Effector memory CD4-positive, alpha-beta T cell (primary cell): ENCODE data around the gene NVL.

Experiments used
- DNase-seq, 3 donors: peaks; one replicate each; pipeline ENCODE4 v3.0.0-alpha.2; 2020
- H3K27ac ChIP-seq: 2 replicates; pipeline ENCODE4 v1.7.0; 2013; ENCODE audit warnings: mild to moderate bottlenecking, low read length, moderate library complexity; ENCODE audit not compliant: insufficient read depth, poor library complexity, severe bottlenecking
- H3K27me3 ChIP-seq: replicated peaks from 2 replicates; pipeline ENCODE4 v1.7.0; 2013; ENCODE audit warnings: mild to moderate bottlenecking, low read length; ENCODE audit not compliant: insufficient read depth, control insufficient read depth, poor library complexity, severe bottlenecking
- H3K36me3 ChIP-seq: 2 replicates; pipeline ENCODE4 v1.7.0; 2013; ENCODE audit warnings: mild to moderate bottlenecking, low read length, moderate library complexity; ENCODE audit not compliant: control insufficient read depth, insufficient read depth
- H3K4me1 ChIP-seq: 2 replicates; pipeline ENCODE4 v1.7.0; 2013; ENCODE audit warnings: low read length, mild to moderate bottlenecking; ENCODE audit not compliant: control insufficient read depth, insufficient read depth, poor library complexity, severe bottlenecking
- H3K4me3 ChIP-seq: 2 replicates; pipeline ENCODE4 v1.7.0; 2013; ENCODE audit warnings: low read length, low read depth, mild to moderate bottlenecking; ENCODE audit not compliant: insufficient read depth, poor library complexity, severe bottlenecking
- H3K9me3 ChIP-seq: 2 replicates; pipeline ENCODE4 v1.7.0; 2013; ENCODE audit warnings: mild to moderate bottlenecking, low read length, moderate library complexity; ENCODE audit not compliant: control insufficient read depth

NVL gene

GRCh38 chr1:224292419-224292818 is 37.6 kb downstream of the NVL start:
- Histone ChIP-seq H3K27me3 (no peaks in the 10 kb centered on the region), H3K4me1 (no peaks in the 10 kb centered on the region), H3K9me3 (no peaks in the 10 kb centered on the region), H3K27ac (no peak overlapping the region), H3K36me3 (peaks cover 53% of the 10 kb centered on the region), H3K4me3 (no peak overlapping the region)
- DNase-seq = no peak

- no peaks in the 10 kb centered on the region for H3K4me1 ChIP-seq
- DNase-seq = no peak
- H3K27ac ChIP-seq = no peak overlapping the region
- no peaks in the 10 kb centered on the region for H3K27me3 ChIP-seq
- no peaks in the 10 kb centered on the region for H3K9me3 ChIP-seq
- no peak overlapping the region for H3K4me3 ChIP-seq
- H3K36me3 ChIP-seq = peaks cover 43% of the 10 kb centered on the region
Measured at GRCh38 chr1:224289396-224289795, 40.6 kb downstream of the NVL start.

- H3K27ac ChIP-seq = no peak overlapping the region
- no peaks in the 10 kb centered on the region for H3K27me3 ChIP-seq
- H3K4me1 ChIP-seq = no peaks in the 10 kb centered on the region
- H3K9me3 ChIP-seq = no peaks in the 10 kb centered on the region
- H3K36me3 ChIP-seq = peaks cover 31% of the 10 kb centered on the region
- no peak overlapping the region for H3K4me3 ChIP-seq
- no peak for DNase-seq
Measured at GRCh38 chr1:224287714-224288113, 42.3 kb downstream of the NVL start.

- H3K9me3 ChIP-seq = no peaks in the 10 kb centered on the region
- no peak for DNase-seq
- no peak overlapping the region for H3K27ac ChIP-seq
- no peak overlapping the region for H3K4me3 ChIP-seq
- peaks cover 16% of the 10 kb centered on the region for H3K36me3 ChIP-seq
- no peaks in the 10 kb centered on the region for H3K27me3 ChIP-seq
- no peaks in the 10 kb centered on the region for H3K4me1 ChIP-seq
Measured at GRCh38 chr1:224282140-224282539, 47.8 kb downstream of the NVL start.

GRCh38 chr1:224276771-224277487 is 53.0 kb downstream of the NVL start:
- Histone ChIP-seq H3K4me1 (no peaks in the 10 kb centered on the region), H3K36me3 (peaks cover 13% of the 10 kb centered on the region), H3K27ac (no peak overlapping the region), H3K4me3 (no peak overlapping the region), H3K9me3 (no peaks in the 10 kb centered on the region), H3K27me3 (no peaks in the 10 kb centered on the region)
- DNase-seq = no peak

GRCh38 chr1:224274970-224275626 is 54.9 kb downstream of the NVL start:
- Histone ChIP-seq H3K36me3 (peaks cover 8% of the 10 kb centered on the region), H3K9me3 (no peaks in the 10 kb centered on the region), H3K27ac (no peak overlapping the region), H3K27me3 (no peaks in the 10 kb centered on the region), H3K4me1 (no peaks in the 10 kb centered on the region), H3K4me3 (no peak overlapping the region)
- no peak for DNase-seq

GRCh38 chr1:224273641-224274040 is 56.3 kb downstream of the NVL start:
- no peak for DNase-seq
- H3K36me3 ChIP-seq = peaks cover 8% of the 10 kb centered on the region

GRCh38 chr1:224271106-224271505 is 58.9 kb downstream of the NVL start:
- no peak for DNase-seq
- no peaks in the 10 kb centered on the region for H3K27me3 ChIP-seq
- H3K4me1 ChIP-seq = no peaks in the 10 kb centered on the region
- H3K27ac ChIP-seq = no peak overlapping the region
- no peak overlapping the region for H3K4me3 ChIP-seq
- peaks cover 8% of the 10 kb centered on the region for H3K36me3 ChIP-seq
- no peaks in the 10 kb centered on the region for H3K9me3 ChIP-seq

More at GRCh38 chr1:224273641-224274040, 56.3 kb downstream of the NVL start:
- no peaks in the 10 kb centered on the region for H3K4me1 ChIP-seq
- H3K27me3 ChIP-seq = no peaks in the 10 kb centered on the region
- H3K9me3 ChIP-seq = no peaks in the 10 kb centered on the region
- no peak overlapping the region for H3K27ac ChIP-seq
- no peak overlapping the region for H3K4me3 ChIP-seq

GRCh38 chr1:224267925-224268324 is 62.0 kb downstream of the NVL start:
- Histone ChIP-seq H3K9me3 (no peaks in the 10 kb centered on the region), H3K4me3 (no peak overlapping the region)
- no peak for DNase-seq

More at GRCh38 chr1:224267925-224268324, 62.0 kb downstream of the NVL start:
- no peaks in the 10 kb centered on the region for H3K27me3 ChIP-seq
- H3K4me1 ChIP-seq = no peaks in the 10 kb centered on the region
- H3K27ac ChIP-seq = no peak overlapping the region
- H3K36me3 ChIP-seq = peaks cover under 1% of the 10 kb centered on the region
